K562 (cell line): Measurements from ENCODE around the gene APLF.

Experiments used
- ARID2 ChIP-seq: fragments of 450-650 bp; IDR thresholded peaks from 2 replicates; pipeline ENCODE4 v1.6.1; 2017; ENCODE audit warnings: antibody characterized with exemption, mild to moderate bottlenecking
- ATF3 ChIP-seq, 2 experiments: fragments of 450-650 bp in 1 of 2; sonication (generic) in 1 of 2; formaldehyde crosslinking in 1 of 2; IDR thresholded peaks in 1 of 2; conservative IDR thresholded peaks in 1 of 2; 2 replicates each; pipeline versions ENCODE4 v1.6.1 to v1.8.1; 2016 to 2023; ENCODE audit warnings: mild to moderate bottlenecking in 2 of 2, moderate library complexity in 2 of 2, inconsistent platforms in 1 of 2, missing genetic modification reagents in 1 of 2
- BHLHE40 ChIP-seq: IDR thresholded peaks from 2 replicates; pipeline ENCODE4 v1.6.1; 2011; ENCODE audit warnings: low read length, improper control_type of control experiment
- BRF1 ChIP-seq: IDR thresholded peaks from 3 replicates; pipeline ENCODE4 v1.6.1; 2011; ENCODE audit warnings: borderline replicate concordance, mild to moderate bottlenecking; ENCODE audit not compliant: insufficient read length; ENCODE audit errors: extremely low read depth
- RCOR1 ChIP-seq, 2 experiments: IDR thresholded peaks; 2 replicates each; pipeline ENCODE4 v1.6.1; 2012; ENCODE audit warnings: low read depth in 2 of 2, low read length in 2 of 2, borderline replicate concordance in 1 of 2, improper control_type of control experiment in 1 of 2
- SIN3A ChIP-seq, 2 experiments: fragments of 150-350 bp in 1 of 2; IDR thresholded peaks; 2 replicates each; pipeline ENCODE4 v1.6.1; 2011 to 2016; ENCODE audit warnings: borderline replicate concordance in 2 of 2, low read depth in 2 of 2, low read length in 2 of 2, mild to moderate bottlenecking in 2 of 2, moderate library complexity in 2 of 2; ENCODE audit not compliant: control insufficient read depth in 1 of 2
- SIRT6 ChIP-seq: IDR thresholded peaks from one replicate; pipeline ENCODE4 v1.6.1; 2012; ENCODE audit warnings: low read depth, mild to moderate bottlenecking, control low read depth, inconsistent platforms, low read length, moderate library complexity
- TF ChIP-seq, protein P1 (sequence below): sonication (generic); formaldehyde crosslinking; IDR thresholded peaks from 2 replicates; pipeline ENCODE4 v1.4.0; 2020; ENCODE audit warnings: mild to moderate bottlenecking, missing genetic modification reagents
- TF ChIP-seq, protein P2 (sequence below): sonication (generic); formaldehyde crosslinking; IDR thresholded peaks from 2 replicates; pipeline ENCODE4 v1.8.0; 2022; ENCODE audit warnings: missing genetic modification reagents, mild to moderate bottlenecking, borderline replicate concordance

- TF ChIP-seq ARID2 (no peak), SIRT6 (no peak), ATF3 (IDR thresholded peaks at IDR 0.05) (no peak), ATF3 (CRISPR knock-in tag; conservative IDR thresholded peaks at IDR 0.05) (no peak), RCOR1 (IDR thresholded peaks at IDR 0.05; ENCODE audit: borderline replicate concordance in 1 of 2, low read depth in 2 of 2, low read length in 2 of 2) (no peak), BHLHE40 (no peak), SIN3A (IDR thresholded peaks at IDR 0.05; ENCODE audit: borderline replicate concordance in 2 of 2, control insufficient read depth in 1 of 2, low read depth in 2 of 2, low read length in 2 of 2) (no peak), BRF1 (no peak)
- TF ChIP-seq, protein P1, sequence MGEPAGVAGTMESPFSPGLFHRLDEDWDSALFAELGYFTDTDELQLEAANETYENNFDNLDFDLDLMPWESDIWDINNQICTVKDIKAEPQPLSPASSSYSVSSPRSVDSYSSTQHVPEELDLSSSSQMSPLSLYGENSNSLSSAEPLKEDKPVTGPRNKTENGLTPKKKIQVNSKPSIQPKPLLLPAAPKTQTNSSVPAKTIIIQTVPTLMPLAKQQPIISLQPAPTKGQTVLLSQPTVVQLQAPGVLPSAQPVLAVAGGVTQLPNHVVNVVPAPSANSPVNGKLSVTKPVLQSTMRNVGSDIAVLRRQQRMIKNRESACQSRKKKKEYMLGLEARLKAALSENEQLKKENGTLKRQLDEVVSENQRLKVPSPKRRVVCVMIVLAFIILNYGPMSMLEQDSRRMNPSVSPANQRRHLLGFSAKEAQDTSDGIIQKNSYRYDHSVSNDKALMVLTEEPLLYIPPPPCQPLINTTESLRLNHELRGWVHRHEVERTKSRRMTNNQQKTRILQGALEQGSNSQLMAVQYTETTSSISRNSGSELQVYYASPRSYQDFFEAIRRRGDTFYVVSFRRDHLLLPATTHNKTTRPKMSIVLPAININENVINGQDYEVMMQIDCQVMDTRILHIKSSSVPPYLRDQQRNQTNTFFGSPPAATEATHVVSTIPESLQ (CRISPR knock-in tag), result no peak
- TF ChIP-seq, protein P2, sequence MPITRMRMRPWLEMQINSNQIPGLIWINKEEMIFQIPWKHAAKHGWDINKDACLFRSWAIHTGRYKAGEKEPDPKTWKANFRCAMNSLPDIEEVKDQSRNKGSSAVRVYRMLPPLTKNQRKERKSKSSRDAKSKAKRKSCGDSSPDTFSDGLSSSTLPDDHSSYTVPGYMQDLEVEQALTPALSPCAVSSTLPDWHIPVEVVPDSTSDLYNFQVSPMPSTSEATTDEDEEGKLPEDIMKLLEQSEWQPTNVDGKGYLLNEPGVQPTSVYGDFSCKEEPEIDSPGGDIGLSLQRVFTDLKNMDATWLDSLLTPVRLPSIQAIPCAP, result no peak
Observed at GRCh38 chr2:68512326-68512725, 44.9 kb downstream of the APLF start.
